ENCODE measurements around the gene MIS18A. TPM values are rescaled to one million over a fixed set of nuclear protein-coding genes. Genes with fewer than 3 reads are reported as not detected.

The MIS18A gene
- total RNA-seq, 1 experiment from 2014 or later: 55.9 TPM

DNA sequence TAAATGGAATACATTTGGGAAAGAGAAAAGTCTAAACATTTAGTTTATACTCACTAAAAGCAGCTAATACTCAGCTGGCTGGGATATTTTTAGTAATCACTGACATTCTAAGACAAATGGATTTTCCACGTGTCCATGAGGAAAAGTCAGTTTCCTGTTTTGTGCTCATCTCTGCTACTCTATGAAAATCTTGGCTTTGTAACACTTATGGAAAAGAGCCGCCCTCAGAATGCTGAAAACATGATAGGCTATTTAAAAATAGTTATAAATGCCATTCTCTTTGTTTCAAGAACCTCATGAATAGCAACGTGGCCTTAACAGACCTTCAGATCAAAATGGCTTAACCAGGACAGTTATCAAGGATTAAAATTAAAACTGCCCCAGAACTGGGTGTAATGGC, 49.7 kb upstream of the MIS18A start (continued):
- TF ChIP-seq, protein P1, sequence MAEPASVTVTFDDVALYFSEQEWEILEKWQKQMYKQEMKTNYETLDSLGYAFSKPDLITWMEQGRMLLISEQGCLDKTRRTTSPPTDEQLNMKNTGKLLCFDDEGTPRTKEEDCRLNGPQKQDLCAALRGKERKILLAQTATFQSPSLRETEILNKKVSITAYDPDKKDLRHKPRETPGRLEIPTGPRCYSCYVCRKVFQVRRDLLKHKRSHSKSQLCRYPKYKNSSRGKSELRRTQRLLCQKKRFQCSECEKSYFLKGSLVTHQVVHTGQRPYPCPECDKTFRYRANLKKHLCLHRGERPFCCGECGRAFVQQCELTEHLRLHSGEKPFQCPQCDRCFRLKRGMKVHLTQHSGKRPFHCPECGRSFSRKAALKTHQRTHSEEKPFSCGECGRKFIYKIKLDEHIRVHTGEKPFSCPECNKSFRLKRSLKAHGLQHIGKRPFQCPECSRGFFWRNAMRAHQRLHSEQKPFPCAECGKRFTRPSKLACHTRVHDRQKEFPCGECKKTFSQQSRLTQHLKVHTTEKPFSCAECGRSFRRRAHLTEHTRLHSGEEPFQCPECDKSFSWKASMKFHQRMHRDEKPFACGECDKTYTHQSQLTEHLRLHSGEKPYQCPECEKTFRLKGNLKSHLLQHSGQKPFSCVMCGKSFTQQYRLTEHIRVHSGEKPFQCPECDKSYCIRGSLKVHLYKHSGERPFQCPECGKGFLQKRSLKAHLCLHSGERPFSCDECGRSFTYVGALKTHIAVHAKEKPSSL (CRISPR knock-in tag; conservative IDR thresholded peaks at IDR 0.05): no peak
- no peak for TF ChIP-seq ESRRA (CRISPR knock-in tag; IDR thresholded peaks at IDR 0.05; ENCODE audit: borderline replicate concordance)
- no peak for TF ChIP-seq JUN (CRISPR knock-in tag; IDR thresholded peaks at IDR 0.05)
- TF ChIP-seq ZBTB21 (CRISPR knock-in tag; IDR thresholded peaks at IDR 0.05; ENCODE audit: borderline replicate concordance): no peak
- no peak for TF ChIP-seq FOXJ3 (CRISPR knock-in tag; IDR thresholded peaks at IDR 0.05; ENCODE audit: borderline replicate concordance)
- TF ChIP-seq GABPB1 (CRISPR knock-in tag; IDR thresholded peaks at IDR 0.05): no peak
- TF ChIP-seq, protein P2, sequence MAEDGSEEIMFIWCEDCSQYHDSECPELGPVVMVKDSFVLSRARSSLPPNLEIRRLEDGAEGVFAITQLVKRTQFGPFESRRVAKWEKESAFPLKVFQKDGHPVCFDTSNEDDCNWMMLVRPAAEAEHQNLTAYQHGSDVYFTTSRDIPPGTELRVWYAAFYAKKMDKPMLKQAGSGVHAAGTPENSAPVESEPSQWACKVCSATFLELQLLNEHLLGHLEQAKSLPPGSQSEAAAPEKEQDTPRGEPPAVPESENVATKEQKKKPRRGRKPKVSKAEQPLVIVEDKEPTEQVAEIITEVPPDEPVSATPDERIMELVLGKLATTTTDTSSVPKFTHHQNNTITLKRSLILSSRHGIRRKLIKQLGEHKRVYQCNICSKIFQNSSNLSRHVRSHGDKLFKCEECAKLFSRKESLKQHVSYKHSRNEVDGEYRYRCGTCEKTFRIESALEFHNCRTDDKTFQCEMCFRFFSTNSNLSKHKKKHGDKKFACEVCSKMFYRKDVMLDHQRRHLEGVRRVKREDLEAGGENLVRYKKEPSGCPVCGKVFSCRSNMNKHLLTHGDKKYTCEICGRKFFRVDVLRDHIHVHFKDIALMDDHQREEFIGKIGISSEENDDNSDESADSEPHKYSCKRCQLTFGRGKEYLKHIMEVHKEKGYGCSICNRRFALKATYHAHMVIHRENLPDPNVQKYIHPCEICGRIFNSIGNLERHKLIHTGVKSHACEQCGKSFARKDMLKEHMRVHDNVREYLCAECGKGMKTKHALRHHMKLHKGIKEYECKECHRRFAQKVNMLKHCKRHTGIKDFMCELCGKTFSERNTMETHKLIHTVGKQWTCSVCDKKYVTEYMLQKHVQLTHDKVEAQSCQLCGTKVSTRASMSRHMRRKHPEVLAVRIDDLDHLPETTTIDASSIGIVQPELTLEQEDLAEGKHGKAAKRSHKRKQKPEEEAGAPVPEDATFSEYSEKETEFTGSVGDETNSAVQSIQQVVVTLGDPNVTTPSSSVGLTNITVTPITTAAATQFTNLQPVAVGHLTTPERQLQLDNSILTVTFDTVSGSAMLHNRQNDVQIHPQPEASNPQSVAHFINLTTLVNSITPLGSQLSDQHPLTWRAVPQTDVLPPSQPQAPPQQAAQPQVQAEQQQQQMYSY (CRISPR knock-in tag; IDR thresholded peaks at IDR 0.05): no peak
- TF ChIP-seq ZNF317 (CRISPR knock-in tag; IDR thresholded peaks at IDR 0.05; ENCODE audit: borderline replicate concordance, low read depth): no peak
- no peak for TF ChIP-seq ZNF396 (CRISPR knock-in tag; IDR thresholded peaks at IDR 0.05; ENCODE audit: borderline replicate concordance)
- TF ChIP-seq NFYB (CRISPR knock-in tag; conservative IDR thresholded peaks at IDR 0.05; ENCODE audit: low read depth): no peak

DNA sequence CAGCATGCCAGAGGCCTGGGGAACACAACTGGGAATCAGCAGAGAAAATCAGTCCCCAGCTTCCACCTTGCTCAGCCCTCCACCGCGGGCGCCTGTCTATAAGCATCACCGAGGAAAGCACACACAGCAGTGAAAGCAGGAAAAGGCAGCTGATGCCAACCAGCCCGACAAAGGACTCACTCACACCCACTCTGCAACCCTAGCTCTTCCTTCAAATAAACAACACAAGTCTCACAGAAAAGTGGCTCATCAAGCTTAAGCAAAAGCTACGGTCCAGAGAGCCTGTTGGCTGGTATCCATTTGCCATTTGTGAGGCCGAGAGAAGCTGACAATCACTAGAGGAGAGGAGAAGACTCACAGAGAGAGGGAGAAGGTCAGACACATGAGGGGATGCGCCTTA, 46.9 kb upstream of the MIS18A start:
- Mint-ChIP-seq H3K27me3 (ENCODE audit: low read depth) (no peaks in the 10 kb centered on the region), H3K36me3 (peaks cover 80% of the 10 kb centered on the region), H3K4me3 (no peak overlapping the region), H3K27ac (no peak overlapping the region), H3K9me3 (no peaks in the 10 kb centered on the region), H3K4me1 (no peaks in the 10 kb centered on the region)
- CTCF ChIA-PET: interaction anchor here (1.6 kb wide), 1 partner anchor 276 kb away, joined by 3 read pairs; no protein-coding TSS in a partner anchor
- POLR2A ChIA-PET: no interaction called here
- ATAC-seq: no peak
- TF ChIP-seq IRF2 (CRISPR knock-in tag; IDR thresholded peaks at IDR 0.05; ENCODE audit: borderline replicate concordance, low read depth) (no peak), HMGA2 (CRISPR knock-in tag; IDR thresholded peaks at IDR 0.05) (no peak), ZNF138 (CRISPR knock-in tag; conservative IDR thresholded peaks at IDR 0.05) (no peak), PRRX2 (CRISPR knock-in tag; IDR thresholded peaks at IDR 0.05) (no peak)
- TF ChIP-seq, protein P3, sequence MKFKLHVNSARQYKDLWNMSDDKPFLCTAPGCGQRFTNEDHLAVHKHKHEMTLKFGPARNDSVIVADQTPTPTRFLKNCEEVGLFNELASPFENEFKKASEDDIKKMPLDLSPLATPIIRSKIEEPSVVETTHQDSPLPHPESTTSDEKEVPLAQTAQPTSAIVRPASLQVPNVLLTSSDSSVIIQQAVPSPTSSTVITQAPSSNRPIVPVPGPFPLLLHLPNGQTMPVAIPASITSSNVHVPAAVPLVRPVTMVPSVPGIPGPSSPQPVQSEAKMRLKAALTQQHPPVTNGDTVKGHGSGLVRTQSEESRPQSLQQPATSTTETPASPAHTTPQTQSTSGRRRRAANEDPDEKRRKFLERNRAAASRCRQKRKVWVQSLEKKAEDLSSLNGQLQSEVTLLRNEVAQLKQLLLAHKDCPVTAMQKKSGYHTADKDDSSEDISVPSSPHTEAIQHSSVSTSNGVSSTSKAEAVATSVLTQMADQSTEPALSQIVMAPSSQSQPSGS (CRISPR knock-in tag; IDR thresholded peaks at IDR 0.05; ENCODE audit: borderline replicate concordance, low read depth): no peak
- TF ChIP-seq, protein P4, sequence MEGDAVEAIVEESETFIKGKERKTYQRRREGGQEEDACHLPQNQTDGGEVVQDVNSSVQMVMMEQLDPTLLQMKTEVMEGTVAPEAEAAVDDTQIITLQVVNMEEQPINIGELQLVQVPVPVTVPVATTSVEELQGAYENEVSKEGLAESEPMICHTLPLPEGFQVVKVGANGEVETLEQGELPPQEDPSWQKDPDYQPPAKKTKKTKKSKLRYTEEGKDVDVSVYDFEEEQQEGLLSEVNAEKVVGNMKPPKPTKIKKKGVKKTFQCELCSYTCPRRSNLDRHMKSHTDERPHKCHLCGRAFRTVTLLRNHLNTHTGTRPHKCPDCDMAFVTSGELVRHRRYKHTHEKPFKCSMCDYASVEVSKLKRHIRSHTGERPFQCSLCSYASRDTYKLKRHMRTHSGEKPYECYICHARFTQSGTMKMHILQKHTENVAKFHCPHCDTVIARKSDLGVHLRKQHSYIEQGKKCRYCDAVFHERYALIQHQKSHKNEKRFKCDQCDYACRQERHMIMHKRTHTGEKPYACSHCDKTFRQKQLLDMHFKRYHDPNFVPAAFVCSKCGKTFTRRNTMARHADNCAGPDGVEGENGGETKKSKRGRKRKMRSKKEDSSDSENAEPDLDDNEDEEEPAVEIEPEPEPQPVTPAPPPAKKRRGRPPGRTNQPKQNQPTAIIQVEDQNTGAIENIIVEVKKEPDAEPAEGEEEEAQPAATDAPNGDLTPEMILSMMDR (IDR thresholded peaks at IDR 0.05): no peak
- no peak for DNase-seq (ENCODE audit: low spot score)

All from WTC11 (cell line).